HEK293 (cell line): ENCODE results near the gene TMC2.

Experiments used
- KLF10 ChIP-seq: fragments of 450-650 bp; IDR thresholded peaks from 2 replicates; pipeline ENCODE4 v1.5.1; 2018; ENCODE audit warnings: missing biosample characterization, mild to moderate bottlenecking, missing genetic modification characterization
- KLF16 ChIP-seq: fragments of 450-650 bp; formaldehyde crosslinking; IDR thresholded peaks from 2 replicates; pipeline ENCODE4 v1.5.1; 2017; ENCODE audit warnings: missing biosample characterization, missing genetic modification characterization
- PBX3 ChIP-seq: sonication (generic); formaldehyde crosslinking; IDR thresholded peaks from 2 replicates; pipeline ENCODE4 v1.8.1; 2022; ENCODE audit warnings: mild to moderate bottlenecking, moderate library complexity, missing genetic modification reagents
- SP3 ChIP-seq: fragments of 450-650 bp; formaldehyde crosslinking; IDR thresholded peaks from 2 replicates; pipeline ENCODE4 v1.5.1; 2016; ENCODE audit warnings: missing biosample characterization, missing genetic modification characterization
- TSHZ1 ChIP-seq: fragments of 450-650 bp; formaldehyde crosslinking; IDR thresholded peaks from 2 replicates; pipeline ENCODE4 v1.5.1; 2016; ENCODE audit warnings: missing biosample characterization, missing genetic modification characterization, borderline replicate concordance
- ZFP3 ChIP-seq: fragments of 450-650 bp; formaldehyde crosslinking; IDR thresholded peaks from 2 replicates; pipeline ENCODE4 v1.5.1; 2016; ENCODE audit warnings: low read depth, missing biosample characterization, missing genetic modification characterization
- ZNF146 ChIP-seq: fragments of 450-650 bp; formaldehyde crosslinking; IDR thresholded peaks from 2 replicates; pipeline ENCODE4 v1.5.1; 2016; ENCODE audit warnings: missing biosample characterization, missing genetic modification characterization
- ZNF148 ChIP-seq: fragments of 450-650 bp; formaldehyde crosslinking; IDR thresholded peaks from 2 replicates; pipeline ENCODE4 v1.5.0; 2017; ENCODE audit warnings: missing biosample characterization, missing genetic modification characterization, borderline replicate concordance
- ZNF155 ChIP-seq: fragments of 450-650 bp; formaldehyde crosslinking; IDR thresholded peaks from 2 replicates; pipeline ENCODE4 v1.5.1; 2016; ENCODE audit warnings: missing biosample characterization, missing genetic modification characterization
- ZNF19 ChIP-seq: fragments of 450-650 bp; formaldehyde crosslinking; IDR thresholded peaks from 2 replicates; pipeline ENCODE4; 2016; ENCODE audit warnings: missing biosample characterization, missing genetic modification characterization, low read depth
- ZNF266 ChIP-seq: fragments of 450-650 bp; formaldehyde crosslinking; IDR thresholded peaks from 2 replicates; pipeline ENCODE4 v1.5.1; 2016; ENCODE audit warnings: missing biosample characterization, missing genetic modification characterization, low read depth
- ZNF398 ChIP-seq: fragments of 450-650 bp; formaldehyde crosslinking; IDR thresholded peaks from 2 replicates; pipeline ENCODE4 v1.5.1; 2017; ENCODE audit warnings: missing biosample characterization, missing genetic modification characterization
- ZNF404 ChIP-seq: fragments of 450-650 bp; formaldehyde crosslinking; IDR thresholded peaks from 2 replicates; pipeline ENCODE4 v1.5.1; 2017; ENCODE audit warnings: missing biosample characterization, missing genetic modification characterization
- ZNF433 ChIP-seq: fragments of 450-650 bp; formaldehyde crosslinking; IDR thresholded peaks from 2 replicates; pipeline ENCODE4 v1.5.1; 2016; ENCODE audit warnings: missing biosample characterization, missing genetic modification characterization, low read depth
- ZNF518A ChIP-seq: fragments of 450-650 bp; formaldehyde crosslinking; conservative IDR thresholded peaks from 2 replicates; pipeline ENCODE4 v1.5.1; 2016; ENCODE audit warnings: low read depth, missing biosample characterization, missing genetic modification characterization
- ZNF558 ChIP-seq: fragments of 450-650 bp; formaldehyde crosslinking; IDR thresholded peaks from 2 replicates; pipeline ENCODE4 v1.5.1; 2016; ENCODE audit warnings: missing biosample characterization, missing genetic modification characterization
- ZNF629 ChIP-seq: fragments of 450-650 bp; formaldehyde crosslinking; IDR thresholded peaks from 2 replicates; pipeline ENCODE4 v1.5.1; 2017; ENCODE audit warnings: missing biosample characterization, missing genetic modification characterization
- ZNF660 ChIP-seq: fragments of 450-650 bp; IDR thresholded peaks from 2 replicates; pipeline ENCODE4 v1.5.1; 2018; ENCODE audit warnings: missing biosample characterization, mild to moderate bottlenecking, missing genetic modification characterization
- ZNF664 ChIP-seq: fragments of 450-650 bp; formaldehyde crosslinking; IDR thresholded peaks from 2 replicates; pipeline ENCODE4 v1.5.1; 2016; ENCODE audit warnings: missing biosample characterization, missing genetic modification characterization
- ZNF776 ChIP-seq: fragments of 450-650 bp; formaldehyde crosslinking; IDR thresholded peaks from 2 replicates; pipeline ENCODE4 v1.5.0; 2017; ENCODE audit warnings: missing biosample characterization, missing genetic modification characterization, borderline replicate concordance
- ZSCAN16 ChIP-seq: fragments of 450-650 bp; formaldehyde crosslinking; IDR thresholded peaks from 2 replicates; pipeline ENCODE4 v1.5.1; 2016; ENCODE audit warnings: missing biosample characterization, missing genetic modification characterization
- ZSCAN4 ChIP-seq: fragments of 450-650 bp; formaldehyde crosslinking; IDR thresholded peaks from 2 replicates; pipeline ENCODE4 v1.5.1; 2017; ENCODE audit warnings: missing biosample characterization, missing genetic modification characterization

Gene TMC2

GRCh38 chr20:2524709-2525506, 11.5 kb upstream of the TMC2 start (continued):
- TF ChIP-seq ZSCAN4 (no peak), ZNF660 (no peak), ZNF433 (tag by site-specific recombination) (no peak), ZNF19 (no peak), ZNF558 (no peak), KLF10 (tag by site-specific recombination) (no peak), SP3 (tag by site-specific recombination) (peak; percentile 60; the same call in 1 of the 2 replicates), ZNF776 (no peak), ZNF664 (tag by site-specific recombination) (no peak), ZNF155 (tag by site-specific recombination) (no peak), KLF16 (tag by site-specific recombination) (no peak), ZNF266 (no peak), TSHZ1 (tag by site-specific recombination) (no peak), ZNF629 (tag by site-specific recombination) (no peak), ZSCAN16 (tag by site-specific recombination) (no peak), ZFP3 (tag by site-specific recombination) (no peak), ZNF148 (tag by site-specific recombination) (no peak), ZNF518A (tag by site-specific recombination) (no peak; the same call in 1 of the 2 replicates), ZNF398 (tag by site-specific recombination) (peak; percentile 33; the same call in 1 of the 2 replicates), PBX3 (no peak), ZNF146 (tag by site-specific recombination) (no peak), ZNF404 (tag by site-specific recombination) (no peak)
